NCI-H128 (cell line): Measurements from ENCODE around the gene MTUS2.
"Not testable (repeated sequence)": the region's sequence is repeated elsewhere in the genome, so short reads cannot be mapped to it uniquely, and the experiment has no call there.

Source experiments
- DNase-seq: peaks from one replicate; lab custom pipeline; 2025; ENCODE audit not compliant: unreplicated experiment; lab: John Stamatoyannopoulos, UW

MTUS2 gene

GRCh38 chr13:29156136-29156535 is 336.0 kb downstream of the MTUS2 start:
- DNase-seq = no peak

DNA sequence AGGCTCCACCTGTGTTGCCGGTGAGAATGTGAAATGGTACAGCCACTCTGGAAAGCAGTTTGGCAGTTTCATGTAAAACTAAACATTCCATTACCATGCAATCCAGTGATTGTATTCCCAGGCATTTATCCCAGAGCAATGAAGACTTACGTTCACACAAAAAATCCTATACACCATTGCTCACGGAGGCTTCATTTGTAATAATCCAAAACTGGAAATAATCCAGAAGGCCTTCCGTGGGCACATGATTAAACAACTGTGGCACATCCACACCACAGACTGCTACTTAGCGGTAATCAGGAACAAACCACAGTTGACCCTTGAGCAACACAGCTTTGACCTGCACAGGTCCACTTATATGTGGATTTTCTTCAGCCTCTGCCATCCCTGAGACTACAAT is 339.7 kb downstream of the MTUS2 start:
- no peak for DNase-seq

GRCh38 chr13:29160862-29161261 is 340.7 kb downstream of the MTUS2 start:
- no peak for DNase-seq

DNA sequence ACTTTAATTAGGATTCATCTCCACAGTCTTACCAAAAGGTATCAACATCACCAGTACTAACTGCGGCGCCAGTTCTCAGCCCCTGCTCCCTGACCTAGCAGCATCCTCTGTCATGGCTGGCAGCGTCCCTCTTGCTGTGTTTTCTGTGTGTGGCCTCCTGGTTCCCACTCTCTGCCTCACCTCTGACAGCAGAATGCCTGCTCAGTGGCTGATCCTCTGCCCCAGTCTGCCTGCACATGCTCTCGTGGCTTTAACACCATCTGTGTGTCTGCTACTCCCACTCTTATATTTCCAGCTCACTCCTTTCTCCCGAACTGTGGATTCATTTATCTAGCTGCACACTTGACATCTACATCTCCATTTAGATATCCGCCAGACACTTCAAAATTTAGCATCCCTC is 341.5 kb downstream of the MTUS2 start:
- DNase-seq = no peak

DNA sequence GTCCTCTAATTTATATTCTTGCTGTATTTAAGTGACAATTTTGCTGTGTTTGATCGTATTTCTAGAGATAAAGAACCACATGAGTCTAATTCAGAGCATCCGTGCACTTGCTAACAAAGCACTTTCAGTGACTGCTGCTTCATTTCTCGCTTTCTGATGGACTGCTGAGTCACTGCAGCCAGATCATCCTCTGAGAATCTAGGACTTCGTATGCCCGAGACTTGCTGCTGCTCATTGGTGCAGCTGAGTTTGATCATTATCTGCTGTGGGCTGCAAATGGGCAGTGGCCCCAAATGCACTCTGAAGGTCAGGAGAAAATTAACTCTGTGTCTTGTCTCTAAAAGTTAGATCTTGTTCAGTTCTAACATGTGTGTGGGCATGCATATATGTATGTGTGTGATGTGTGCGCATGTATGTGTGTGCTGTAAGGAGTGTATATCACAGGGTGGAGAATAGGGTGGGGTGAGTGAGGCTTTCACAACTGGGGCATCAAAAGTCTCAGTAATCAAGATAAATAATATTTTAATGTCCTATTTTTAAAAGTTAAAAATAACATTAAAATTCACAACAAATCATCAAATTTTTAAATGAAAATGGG is 342.6 kb downstream of the MTUS2 start:
- DNase-seq = no peak

- DNase-seq = no peak
Measured at GRCh38 chr13:29164116-29164515, 344.0 kb downstream of the MTUS2 start.

- no peak for DNase-seq
Measured at GRCh38 chr13:29165216-29165615, 345.1 kb downstream of the MTUS2 start.

- DNase-seq = no peak
Measured at GRCh38 chr13:29165840-29166239, 345.7 kb downstream of the MTUS2 start.

DNA sequence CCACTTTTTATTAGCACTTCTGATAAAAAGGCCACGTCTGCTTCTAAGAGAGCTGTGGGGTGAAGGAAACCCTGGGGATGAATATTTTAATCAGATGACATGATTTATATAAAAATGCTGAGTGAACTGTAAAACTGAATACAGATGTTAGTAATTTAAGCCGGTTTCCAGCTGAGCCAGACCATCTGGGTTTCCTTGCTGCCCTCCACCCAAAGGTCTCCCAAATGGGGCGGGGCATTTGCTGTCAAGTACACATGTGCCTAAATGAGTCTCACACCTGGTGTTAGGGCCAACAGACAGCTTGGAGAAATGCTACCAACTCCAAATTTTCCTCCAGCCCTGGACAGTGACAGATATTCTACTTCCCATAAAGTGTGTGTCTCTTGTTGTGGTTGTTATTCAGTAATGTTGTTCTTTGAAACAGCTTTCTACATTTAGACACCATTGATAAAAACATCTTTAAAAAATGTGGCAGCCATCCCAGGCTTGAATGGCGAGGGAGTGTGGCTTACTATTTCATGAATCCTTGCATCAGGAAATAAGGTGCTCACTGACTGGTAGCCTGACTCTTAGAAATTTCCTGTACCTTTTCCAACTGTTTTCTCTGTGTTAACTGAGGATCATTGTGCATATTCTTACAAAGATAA is 350.4 kb downstream of the MTUS2 start:
- no peak for DNase-seq

DNA sequence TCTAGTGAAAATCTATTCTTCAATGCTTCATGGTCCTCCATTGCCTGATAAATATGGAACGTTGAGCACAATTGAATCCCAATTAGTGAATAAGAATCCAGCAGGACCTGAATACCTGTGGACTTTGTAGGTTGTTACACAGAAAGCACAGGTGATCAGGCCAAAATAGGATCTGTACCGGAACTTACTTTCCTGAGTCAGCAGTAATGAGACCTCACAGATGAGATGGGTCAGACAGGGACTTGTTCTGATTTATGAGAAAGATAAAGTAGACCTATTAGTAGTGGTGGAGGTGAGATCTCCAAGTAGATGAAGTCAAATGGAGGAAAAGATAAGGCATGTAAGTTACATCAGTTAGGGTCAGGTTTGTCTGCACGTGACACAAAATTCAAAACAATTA is 351.1 kb downstream of the MTUS2 start:
- no peak for DNase-seq

- DNase-seq = no peak
Measured at GRCh38 chr13:29174093-29174492, 354.0 kb downstream of the MTUS2 start.

- no peak for DNase-seq
Measured at GRCh38 chr13:29175250-29175873, 355.2 kb downstream of the MTUS2 start.

GRCh38 chr13:29180055-29180454 is 359.9 kb downstream of the MTUS2 start:
- no peak for DNase-seq

DNA sequence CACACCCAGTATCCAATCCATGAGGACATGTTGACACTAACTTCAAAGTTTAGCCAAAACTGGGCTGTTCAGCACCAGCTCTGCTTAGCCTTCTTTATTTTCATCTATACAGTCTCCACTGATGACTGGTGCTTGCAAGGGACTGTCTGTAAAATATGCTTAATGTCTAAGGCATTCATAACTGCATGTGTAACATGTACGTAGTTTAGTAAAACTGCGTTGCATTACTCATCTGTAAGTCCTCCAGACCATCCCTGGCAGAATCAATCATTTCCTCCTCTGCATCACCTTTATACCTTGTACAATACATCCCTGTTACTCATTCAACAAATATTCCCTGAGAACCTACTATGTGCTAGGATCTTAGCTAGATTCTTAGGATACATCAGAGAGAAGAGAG is 362.1 kb downstream of the MTUS2 start:
- no peak for DNase-seq

DNA sequence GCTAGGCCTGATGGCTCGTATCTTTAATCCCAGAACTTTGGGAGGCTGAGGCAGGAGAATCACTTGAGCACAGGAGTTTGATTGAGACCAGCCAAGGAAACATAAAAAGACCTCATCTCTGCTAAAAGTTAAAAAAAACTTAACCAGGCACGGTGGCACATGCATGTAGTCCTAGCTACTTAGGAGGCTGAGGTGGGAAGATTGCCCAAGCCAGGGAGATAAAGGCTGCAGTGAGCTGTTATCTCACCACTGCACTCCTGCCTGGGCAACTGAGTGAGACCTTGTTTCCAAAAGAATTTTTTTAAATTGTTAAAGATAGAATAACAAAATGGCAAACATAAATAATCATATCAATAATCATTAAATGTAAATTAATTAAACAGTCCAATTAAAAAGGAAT is 365.8 kb downstream of the MTUS2 start:
- no peak for DNase-seq

DNA sequence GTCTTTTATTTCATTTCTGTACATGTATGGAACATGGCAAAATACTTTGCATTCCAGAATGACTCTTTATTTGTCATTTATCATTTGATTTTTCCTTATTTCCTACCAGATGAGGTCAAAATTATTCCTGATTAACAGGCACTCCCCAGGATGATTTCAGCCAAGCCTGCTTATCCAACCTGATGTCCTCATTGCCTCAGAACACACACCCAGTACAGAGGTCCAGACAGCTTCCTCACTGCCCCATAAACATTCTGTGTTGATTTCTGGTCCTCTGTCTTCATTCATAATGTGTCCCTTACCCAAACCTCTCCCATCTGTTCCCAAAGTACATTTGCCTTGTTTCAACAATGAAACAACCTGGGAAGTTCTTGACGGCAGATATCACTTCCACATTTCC is 367.4 kb downstream of the MTUS2 start:
- DNase-seq = no peak

DNA sequence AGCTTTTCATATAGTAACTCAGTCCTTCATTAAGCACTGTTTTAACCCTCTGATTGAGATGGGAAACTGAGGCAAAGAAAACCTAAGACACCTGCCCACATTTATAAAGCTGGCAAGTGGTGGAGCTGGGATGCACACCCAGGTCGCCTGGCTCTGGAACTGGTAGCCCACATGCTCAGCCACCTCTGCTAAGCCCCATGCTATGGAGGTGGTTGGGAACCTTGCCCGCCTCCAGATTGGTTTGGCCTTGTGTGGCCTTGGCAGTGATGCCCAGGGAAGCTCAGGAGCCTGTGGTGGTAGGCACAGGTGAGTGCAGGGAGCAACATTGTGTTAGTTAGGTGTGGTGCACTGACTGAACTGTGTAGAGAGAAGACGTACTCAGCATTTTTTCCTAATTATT is 370.2 kb downstream of the MTUS2 start:
- DNase-seq = no peak

DNA sequence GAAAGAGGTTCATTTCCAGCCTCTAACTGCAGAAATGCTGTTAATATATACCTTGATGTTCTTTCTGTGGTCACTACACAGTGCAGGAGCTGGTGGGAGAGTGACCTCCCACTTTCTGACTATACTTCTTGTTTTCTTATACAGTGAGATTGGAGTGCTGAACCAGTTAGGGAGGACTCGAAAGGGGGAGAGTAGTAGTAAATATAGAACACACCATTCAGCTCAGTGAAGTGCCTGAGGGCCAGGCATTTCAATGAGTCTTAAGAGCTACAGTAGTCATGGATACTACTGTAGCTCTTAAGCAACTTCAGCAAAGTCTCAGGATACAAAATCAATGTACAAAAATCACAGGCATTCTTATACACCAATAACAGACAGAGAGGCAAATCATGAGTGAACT is 372.9 kb downstream of the MTUS2 start:
- no peak for DNase-seq

DNA sequence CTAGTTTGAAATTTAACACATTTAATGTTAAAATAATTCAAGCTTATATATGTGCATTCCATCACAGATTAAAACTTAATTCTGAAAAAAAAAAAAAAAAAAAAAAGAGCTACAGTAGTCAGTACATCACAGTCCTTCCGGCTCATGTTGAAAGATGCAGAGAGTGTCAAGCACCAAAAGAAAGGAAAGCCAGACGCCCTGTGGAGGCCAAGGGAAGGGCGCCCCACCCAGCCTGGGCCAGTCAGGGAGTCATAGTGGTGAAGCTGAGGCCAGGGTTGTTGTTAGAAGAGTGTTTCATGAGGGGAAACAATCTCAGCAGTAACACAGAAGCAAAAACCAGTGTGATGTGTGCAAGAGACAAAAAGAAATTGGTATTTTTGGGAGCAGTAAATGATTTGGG is 375.3 kb downstream of the MTUS2 start:
- DNase-seq = no peak

GRCh38 chr13:29196409-29197074 is 376.4 kb downstream of the MTUS2 start:
- DNase-seq = no peak

DNA sequence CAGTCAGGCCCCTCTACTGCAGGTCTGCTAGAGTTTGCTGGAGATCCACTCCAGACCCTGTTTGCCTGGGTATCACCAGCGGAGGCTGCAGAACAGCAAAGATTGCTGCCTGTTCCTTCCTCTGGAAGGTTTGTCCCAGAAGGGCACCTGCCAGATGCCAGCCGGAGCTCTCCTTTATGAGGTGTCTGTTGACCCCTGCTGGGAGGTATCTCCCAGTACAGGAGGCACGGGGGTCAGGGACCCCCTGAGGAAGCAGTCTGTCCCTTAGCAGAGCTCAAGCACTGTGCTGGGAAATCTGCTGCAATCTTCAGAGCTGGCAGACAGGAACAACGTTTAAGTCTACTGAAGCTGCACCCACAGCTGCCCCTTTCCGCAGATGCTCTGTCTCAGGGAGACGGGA is 382.6 kb downstream of the MTUS2 start:
- not testable (repeated sequence) for DNase-seq

DNA sequence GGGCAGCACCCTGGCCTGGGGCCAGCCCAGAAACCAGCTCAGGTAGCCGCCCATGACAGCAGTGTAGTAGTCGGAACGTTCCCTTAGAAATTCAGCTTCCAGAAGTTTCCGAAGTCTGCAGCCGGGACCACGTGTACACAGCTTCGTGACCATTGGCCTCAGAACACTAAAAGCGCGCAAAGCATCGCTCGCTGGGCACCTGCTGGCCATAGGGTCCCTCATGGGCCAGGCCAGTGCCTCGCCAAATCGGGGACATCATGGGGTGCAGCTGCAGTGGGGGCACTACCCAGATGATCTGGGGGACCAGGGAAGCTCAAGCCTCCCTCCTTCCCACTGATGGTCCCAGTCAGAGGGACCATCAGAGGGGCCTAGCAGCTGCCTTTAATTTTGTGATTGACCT is 384.5 kb downstream of the MTUS2 start:
- DNase-seq = no peak
